K562 treated with DMSO at 1 percent for 48 hours (cell line): ENCODE results near the gene EMB. TPM values are rescaled to one million over a fixed set of nuclear protein-coding genes. Genes with fewer than 3 reads are reported as not detected.

Experiments
- total RNA-seq: library from RNA; unstranded; fragments of 300-600 nt; gene quantifications from 2 replicates; pipeline ENCODE4 v1.2.3, GENCODE V29; 2022; ENCODE audit warnings: low replicate concordance; ENCODE audit errors: extremely low read depth

EMB gene
- not detected in 2 replicates for total RNA-seq

GRCh38 chr5:50440651-50441492 lies at the start of gene EMB:
Gene EMB (minus strand): TSS chr5:50441288. CDS start chr5:50441151, 137 bp downstream.

Other genes with a start within 250 kb of the EMB start
- gene PARP8, start 225.3 kb upstream of the EMB start, total RNA-seq = not detected in 2 replicates